HG02798 (cell line): ENCODE results near the gene C1orf232.
A peak's percentile ranks its signal among the peaks of the same experiment; 100 is the strongest.

Experiments
- ATAC-seq: cut with Tn5 transposase; IDR thresholded peaks from one replicate; pipeline ENCODE4 v1.9.1; 2021; ENCODE audit warnings: mild to moderate bottlenecking; ENCODE audit not compliant: unreplicated experiment, poor library complexity

The C1orf232 gene

GRCh38 chr1:26158271-26158907, 10.4 kb downstream of the C1orf232 start:
- ATAC-seq = no peak

DNA sequence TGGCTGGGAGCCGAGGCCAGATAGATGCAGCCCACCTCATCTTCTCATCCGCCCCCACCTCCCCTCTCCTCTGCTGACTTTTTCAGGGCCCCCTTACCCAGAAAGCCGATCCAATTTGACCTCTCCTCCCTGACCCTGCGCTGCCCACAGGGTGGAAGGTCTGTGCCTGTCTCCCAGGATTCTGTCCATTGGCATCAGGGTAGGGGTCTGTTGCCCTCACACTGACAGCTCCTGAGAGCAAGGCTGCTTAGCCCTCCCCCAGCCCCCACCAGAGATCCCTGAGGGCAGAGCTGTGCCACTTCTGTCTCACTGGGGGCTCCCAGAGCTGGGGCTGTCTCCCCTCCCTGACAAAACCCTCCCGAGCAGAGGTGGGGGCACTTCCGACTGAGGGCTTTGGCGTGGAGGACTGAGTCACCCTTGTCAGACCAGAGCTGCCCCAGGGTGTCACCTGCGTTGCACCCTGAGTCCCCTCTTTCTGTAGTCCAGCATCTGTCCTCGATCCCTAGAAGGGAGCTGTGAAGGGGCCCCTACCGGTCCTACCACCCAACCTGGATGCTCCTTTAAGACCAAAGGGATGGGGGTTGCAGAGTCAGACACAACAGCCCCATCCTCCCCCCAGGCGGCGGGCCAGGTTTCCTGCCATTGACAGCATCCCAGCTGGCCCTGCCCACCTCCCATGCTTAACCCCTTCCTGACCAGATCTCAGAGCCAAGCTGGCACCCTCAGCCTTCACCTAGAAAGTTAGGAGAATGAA, 12.3 kb downstream of the C1orf232 start:
- ATAC-seq = no peak

DNA sequence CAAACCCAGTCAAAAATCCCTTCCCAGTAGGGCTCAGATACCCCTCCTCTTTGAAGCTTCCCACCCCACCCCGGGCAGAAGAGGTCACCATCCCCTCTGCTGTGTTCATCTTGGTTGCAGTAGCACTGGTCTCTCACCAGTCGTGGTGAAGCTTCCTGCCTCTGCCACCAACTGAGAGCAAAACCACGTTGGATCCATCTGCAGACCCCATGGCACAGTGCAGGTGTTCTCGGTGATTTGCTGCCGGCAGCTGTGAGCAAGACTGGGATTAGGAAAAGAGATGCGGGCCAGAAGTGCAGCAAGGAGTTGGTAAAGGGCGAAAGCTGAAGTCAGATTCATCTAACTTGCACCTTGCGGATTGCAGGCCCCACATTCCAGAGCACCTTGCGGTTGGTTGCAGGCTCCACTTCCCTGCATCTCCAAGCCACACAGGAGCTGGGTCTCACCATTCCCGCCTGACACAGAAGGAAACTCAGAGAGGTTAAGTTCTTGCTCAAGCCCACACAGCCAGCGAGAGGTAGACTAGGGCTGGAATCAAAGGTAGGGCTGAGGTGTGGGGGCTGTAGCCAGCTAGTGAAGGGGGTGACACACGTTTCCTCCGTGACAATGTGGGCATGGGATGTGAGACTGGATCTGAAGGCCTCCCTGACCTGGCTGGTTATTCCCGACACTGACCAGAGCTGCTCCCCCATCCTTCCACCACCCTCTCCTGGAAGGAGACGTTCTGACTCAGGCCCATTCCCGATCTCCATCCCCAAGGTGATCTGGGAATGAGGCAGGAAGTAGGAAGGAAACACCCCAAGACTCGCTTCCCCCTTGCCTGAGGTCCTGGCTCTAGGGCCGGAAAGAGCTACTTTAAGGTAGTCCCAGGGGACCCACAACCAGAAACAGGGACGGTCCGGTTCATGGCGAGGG, 13.1 kb downstream of the C1orf232 start:
- ATAC-seq = no peak

DNA sequence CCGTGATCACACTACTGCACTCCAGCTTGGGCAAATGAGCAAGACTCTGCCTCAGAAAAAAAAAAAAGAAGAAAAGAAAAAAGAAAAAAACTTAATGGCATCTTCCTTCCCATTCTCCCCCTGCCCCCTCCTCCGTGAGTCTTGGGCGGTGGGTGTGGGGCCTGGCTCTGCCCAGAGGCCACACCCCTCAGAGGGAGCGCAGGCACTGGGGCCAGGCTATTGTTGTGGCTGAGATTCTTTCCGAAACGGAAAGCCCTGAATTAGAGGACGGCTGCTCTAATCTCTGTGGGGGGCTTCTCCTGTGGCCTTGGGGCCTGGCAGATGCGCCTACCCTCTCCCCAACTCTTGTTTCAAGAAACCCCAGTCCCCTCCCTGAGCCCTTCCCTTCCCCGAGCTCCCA, 14.0 kb downstream of the C1orf232 start:
- no peak for ATAC-seq

DNA sequence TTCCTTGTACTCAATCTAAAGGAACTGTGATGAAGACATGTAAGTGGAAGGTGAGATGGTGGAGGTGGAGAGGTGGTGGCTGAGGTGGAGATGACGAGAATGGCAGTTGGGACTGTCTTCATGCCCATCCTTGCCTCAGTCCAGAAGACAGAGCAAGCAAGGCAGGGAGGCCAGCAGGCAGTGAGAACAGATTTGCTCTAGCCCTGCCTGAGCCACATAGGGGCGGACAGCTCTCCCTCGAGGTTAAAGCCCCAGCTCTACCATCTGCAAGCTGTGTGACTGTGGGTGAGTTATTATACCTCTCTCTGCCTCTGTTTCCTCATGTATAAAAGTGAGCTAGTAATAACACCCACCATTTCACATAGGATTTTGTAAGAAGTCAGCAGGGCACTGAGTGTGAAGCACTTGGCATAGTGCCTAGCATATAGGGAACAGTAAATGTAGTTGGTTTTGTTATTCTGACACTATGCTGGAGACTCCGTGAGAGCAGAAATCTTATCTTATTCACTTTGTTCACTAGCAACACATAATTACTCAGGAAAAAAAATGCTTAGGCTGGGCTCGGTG, 14.7 kb downstream of the C1orf232 start:
- no peak for ATAC-seq

GRCh38 chr1:26148887-26149286, 19.9 kb downstream of the C1orf232 start:
- ATAC-seq = no peak

DNA sequence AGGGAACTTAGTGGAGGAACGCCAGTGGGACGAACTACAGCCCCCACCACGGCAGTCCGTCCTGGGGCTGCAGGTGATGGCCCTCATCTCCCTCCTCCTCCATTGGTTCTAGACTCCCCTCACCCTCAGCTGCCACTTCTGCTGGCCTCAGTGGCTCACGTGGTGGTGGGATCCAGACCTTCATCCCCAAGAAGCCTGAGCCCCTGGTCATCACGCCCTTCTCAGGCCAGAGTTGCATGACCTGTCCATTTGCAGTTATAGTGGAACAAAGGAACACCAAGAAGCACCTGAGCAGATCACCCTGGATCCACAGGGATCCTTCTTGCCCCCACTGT, 22.8 kb downstream of the C1orf232 start:
- no peak for ATAC-seq

DNA sequence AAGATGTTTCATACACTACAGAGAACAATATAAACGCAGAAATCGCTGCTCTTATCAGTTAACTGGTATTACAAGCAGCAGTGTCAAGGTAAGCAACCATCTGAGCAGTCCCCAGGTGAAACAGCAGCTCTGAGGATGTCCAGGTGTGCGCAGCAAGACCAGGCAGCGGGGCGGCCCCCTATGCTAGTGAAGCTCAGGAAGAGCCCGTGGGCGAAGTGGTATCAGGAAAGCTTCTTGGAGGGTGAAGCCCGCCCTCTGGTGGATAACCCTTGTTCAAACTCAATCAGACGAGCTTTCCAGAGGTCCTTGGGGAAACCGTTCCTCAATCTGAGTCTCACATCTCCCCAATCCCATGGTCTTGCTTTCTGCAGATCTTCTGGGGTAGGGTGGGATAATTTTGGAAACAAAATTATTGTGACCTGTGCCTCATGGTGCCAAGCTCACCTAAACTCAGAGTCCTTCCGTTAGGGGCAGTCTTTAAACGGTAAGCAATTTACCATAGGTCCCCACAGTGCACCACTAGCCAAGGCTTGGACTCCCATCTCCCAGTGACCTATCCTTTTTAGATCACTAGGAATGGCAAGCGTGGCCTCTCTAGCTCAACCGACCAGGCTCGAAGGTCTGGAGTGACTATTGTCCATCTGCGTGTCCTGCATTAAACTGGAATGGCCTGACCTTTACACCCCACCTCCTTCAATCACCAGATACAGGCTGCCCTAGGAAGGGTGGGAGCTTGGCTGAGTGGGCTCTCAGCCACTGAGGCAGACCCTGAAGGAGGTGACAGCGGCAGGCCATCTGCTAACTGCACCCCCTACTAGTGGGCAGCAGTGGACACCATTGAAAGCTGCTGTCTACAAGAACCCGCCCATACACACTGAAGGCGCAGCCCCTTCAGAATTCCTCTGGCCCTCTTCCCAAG, 23.5 kb downstream of the C1orf232 start:
- ATAC-seq = peak; percentile 60

DNA sequence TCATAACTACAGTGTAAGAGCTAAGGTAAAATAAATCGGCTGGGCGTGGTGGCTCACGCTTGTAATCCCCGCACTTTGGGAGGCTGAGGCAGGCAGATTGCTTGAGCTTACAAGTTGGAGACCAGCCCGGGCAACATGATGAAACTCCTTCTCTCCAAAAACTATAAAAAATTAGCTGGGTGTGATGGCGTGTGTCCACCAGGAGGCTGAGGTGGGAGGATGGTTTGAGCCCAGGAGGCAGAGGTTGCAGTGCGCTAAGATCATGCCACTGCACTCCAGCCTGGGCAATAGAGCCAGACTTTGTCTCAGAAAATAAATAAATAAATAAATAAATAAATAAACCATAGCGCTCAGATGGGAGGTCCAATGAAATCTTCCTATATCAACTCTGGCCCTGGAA, 26.6 kb downstream of the C1orf232 start:
- ATAC-seq = no peak

DNA sequence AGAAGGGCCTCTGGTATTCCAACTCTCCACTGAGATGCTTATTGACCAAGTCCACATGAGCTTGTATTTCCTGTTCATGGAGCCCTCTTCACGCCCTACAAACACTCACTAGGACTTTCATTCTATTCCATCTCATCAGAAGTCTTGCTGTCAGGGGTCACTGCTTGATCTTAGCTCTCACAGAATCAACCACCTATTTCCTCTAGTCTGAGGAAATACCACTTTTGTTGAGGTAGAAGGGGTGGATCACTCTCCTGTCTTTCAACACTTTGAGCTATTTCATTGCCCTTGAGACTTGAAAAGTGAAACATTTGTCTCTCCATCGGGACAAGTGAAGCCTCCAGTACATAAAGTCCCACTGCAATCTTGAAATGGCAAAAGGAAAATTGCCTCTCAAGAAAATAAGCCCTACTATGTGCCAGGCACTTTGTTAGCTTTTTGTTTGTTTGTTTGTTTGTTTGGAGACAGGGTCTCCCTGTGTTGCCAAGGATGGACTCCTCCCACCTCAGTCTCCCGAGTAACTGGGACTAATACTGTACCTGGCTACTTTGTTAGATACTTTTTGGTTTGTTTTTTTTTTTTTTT, 29.7 kb downstream of the C1orf232 start:
- no peak for ATAC-seq

GRCh38 chr1:26134466-26134865, 34.3 kb downstream of the C1orf232 start:
- no peak for ATAC-seq

- ATAC-seq = no peak
Observed at GRCh38 chr1:26132834-26133167, 36.0 kb downstream of the C1orf232 start.

DNA sequence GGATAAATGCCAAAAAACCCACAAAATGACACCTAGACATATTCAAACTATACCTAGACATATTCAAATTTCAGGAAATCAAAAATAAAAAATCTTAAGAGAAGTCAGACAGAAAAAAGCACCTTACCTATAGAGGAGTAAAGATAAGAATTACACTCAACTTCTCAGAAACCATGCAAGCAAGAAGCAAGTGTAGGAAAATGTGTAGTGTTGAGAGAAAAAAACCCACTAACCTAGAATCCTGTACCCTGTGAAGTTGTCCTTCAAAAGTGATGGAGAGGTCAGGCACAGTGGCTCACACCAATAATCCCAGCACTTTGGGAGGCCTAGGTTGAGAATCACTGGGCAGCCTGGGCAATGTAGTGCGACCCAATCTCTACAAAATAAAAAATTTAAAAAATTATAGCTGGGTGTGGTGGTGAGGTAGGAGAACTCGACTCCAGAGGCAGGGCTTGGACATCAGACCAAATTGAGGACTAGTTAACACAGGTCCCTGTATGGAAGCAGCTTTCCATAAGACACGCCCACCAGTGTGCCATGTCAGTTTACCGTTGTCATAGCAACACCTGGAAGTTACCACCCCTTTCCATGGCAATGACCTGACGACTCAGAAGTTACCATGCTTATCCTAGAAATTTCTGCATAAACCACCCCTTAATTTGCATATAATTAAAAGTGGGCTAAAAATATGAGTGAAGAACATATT, 36.5 kb downstream of the C1orf232 start:
- ATAC-seq = no peak

GRCh38 chr1:26130695-26131094, 38.1 kb downstream of the C1orf232 start:
- ATAC-seq = no peak

GRCh38 chr1:26129778-26130177, 39.0 kb downstream of the C1orf232 start:
- no peak for ATAC-seq

DNA sequence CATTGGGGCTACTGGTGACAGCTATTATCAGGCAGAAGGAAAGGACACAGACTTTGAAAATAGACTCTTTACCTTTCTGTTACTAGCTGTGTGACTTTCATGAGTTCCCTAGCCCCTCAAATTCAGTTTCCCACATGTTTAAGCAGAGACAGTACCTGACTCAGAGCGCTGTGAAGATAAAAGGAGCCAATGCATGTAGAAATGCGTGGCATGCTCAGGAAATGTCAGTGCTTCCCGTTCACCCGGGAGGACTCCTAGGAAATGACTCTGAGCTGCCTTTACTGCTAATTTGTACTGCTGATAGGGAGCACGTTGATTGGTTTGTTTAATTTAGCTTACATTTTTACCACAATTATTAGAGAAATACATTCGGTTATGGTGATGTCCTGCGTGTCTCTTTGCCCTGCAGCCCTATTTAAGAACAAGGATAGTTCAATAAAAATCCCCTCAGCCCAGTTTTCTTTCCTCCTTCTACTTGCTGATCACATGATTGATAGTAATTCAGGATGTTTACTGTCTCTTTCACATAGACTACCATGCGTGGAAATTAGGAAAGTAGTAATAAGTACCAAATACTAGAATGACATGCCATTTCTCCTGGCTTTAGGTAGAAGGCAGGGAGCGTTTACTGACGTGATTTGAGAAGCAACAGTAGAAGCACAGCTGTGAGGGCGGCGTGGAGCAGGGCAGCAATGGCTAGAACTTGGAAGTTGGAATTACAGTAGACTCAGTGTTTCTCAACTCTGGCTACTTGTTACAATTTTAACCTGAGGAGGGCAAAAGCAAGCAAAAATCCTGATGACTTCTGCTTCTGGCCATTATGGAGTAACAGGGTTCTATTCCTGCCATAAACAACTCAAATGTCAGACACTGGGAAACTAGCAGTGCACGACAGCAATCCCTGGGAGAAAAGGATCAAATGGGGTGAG, 41.3 kb downstream of the C1orf232 start:
- ATAC-seq = no peak

GRCh38 chr1:26126321-26127084, 42.3 kb downstream of the C1orf232 start:
- ATAC-seq = peak; percentile 65
